AG08395 (cell line): ENCODE measurements around the gene PI16.
"Not testable (repeated sequence)": the region's sequence is repeated elsewhere in the genome, so short reads cannot be mapped to it uniquely, and the experiment has no call there.

ENCODE experiments used
- DNase-seq: peaks from one replicate; pipeline ENCODE4 v3.0.0; 2012; ENCODE audit warnings: mixed read lengths, low spot score

The PI16 gene

GRCh38 chr6:36976007-36976264 is 21.4 kb downstream of the PI16 start:
- no peak for DNase-seq

- no peak for DNase-seq
These were observed 22.0 kb downstream of the PI16 start for GRCh38 chr6:36976509-36976908.

- no peak for DNase-seq
These were observed 22.4 kb downstream of the PI16 start for GRCh38 chr6:36976931-36977330.

GRCh38 chr6:36977470-36977941 is 23.0 kb downstream of the PI16 start:
- no peak for DNase-seq

- DNase-seq = no peak
These were observed 24.1 kb downstream of the PI16 start for GRCh38 chr6:36978421-36979346.

- DNase-seq = peak; percentile 83
These were observed 24.8 kb downstream of the PI16 start for GRCh38 chr6:36979347-36979742.

GRCh38 chr6:36980129-36980528 is 25.6 kb downstream of the PI16 start:
- DNase-seq = no peak

GRCh38 chr6:36980876-36981619 is 26.5 kb downstream of the PI16 start:
- DNase-seq = no peak

GRCh38 chr6:36983538-36983937 is 29.0 kb downstream of the PI16 start:
- no peak for DNase-seq

- peak; percentile 59 for DNase-seq
These were observed 30.3 kb downstream of the PI16 start for GRCh38 chr6:36984581-36985416.

- DNase-seq = no peak
These were observed 30.9 kb downstream of the PI16 start for GRCh38 chr6:36985417-36985807.

- peak; percentile 95 for DNase-seq
These were observed 31.5 kb downstream of the PI16 start, which contains the start of gene MTCH1 for GRCh38 chr6:36985808-36986703. Gene MTCH1 (minus strand): TSS chr6:36986196. CDS start chr6:36986173, 23 bp downstream.

- no peak for DNase-seq
These were observed 32.1 kb downstream of the PI16 start for GRCh38 chr6:36986704-36987047.

- DNase-seq = no peak
These were observed 34.7 kb downstream of the PI16 start for GRCh38 chr6:36989264-36989663.

GRCh38 chr6:36990401-36990800 is 35.9 kb downstream of the PI16 start:
- not testable (repeated sequence) for DNase-seq

GRCh38 chr6:36997811-36998722 is 43.5 kb downstream of the PI16 start:
- DNase-seq = no peak

GRCh38 chr6:36998723-36999038 is 44.1 kb downstream of the PI16 start:
- DNase-seq = no peak

GRCh38 chr6:36999061-36999750 is 44.7 kb downstream of the PI16 start:
- DNase-seq = no peak

- DNase-seq = no peak
These were observed 45.2 kb downstream of the PI16 start for GRCh38 chr6:36999751-37000125.
